ENCODE results near the gene COL13A1.

DNA sequence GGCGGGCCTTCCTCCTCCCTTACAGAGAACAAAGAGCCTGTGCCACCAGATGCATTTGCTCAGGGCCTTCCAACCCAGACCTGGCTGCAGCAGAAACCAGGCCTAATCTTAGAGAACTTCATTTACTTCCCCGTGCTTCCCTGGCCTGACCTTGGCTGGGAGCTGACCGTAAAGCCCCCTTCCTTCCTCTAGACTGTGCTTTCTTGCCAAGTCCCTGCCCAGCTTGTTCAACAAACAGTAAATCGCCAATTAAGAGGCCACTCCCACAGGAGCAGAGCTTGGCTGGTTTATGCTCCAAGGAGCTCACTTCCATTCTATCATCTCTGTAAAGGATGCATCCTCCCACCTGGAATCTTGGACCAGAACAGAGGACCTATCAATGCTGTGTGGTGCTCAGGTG, 110.9 kb downstream of the COL13A1 start:
- TF ChIP-seq POLR2A (IDR thresholded peaks at IDR 0.05): no peak
- TF ChIP-seq, protein P1, sequence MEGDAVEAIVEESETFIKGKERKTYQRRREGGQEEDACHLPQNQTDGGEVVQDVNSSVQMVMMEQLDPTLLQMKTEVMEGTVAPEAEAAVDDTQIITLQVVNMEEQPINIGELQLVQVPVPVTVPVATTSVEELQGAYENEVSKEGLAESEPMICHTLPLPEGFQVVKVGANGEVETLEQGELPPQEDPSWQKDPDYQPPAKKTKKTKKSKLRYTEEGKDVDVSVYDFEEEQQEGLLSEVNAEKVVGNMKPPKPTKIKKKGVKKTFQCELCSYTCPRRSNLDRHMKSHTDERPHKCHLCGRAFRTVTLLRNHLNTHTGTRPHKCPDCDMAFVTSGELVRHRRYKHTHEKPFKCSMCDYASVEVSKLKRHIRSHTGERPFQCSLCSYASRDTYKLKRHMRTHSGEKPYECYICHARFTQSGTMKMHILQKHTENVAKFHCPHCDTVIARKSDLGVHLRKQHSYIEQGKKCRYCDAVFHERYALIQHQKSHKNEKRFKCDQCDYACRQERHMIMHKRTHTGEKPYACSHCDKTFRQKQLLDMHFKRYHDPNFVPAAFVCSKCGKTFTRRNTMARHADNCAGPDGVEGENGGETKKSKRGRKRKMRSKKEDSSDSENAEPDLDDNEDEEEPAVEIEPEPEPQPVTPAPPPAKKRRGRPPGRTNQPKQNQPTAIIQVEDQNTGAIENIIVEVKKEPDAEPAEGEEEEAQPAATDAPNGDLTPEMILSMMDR (IDR thresholded peaks at IDR 0.05): no peak
